GM18517 (cell line): ENCODE data around the gene PBX4.

Experiments used
- ATAC-seq: cut with Tn5 transposase; IDR thresholded peaks from one replicate; pipeline ENCODE4 v1.9.1; 2021; ENCODE audit warnings: mild to moderate bottlenecking, moderate library complexity; ENCODE audit not compliant: unreplicated experiment

The PBX4 gene

GRCh38 chr19:19649580-19649995 is 31.1 kb upstream of the PBX4 start:
- ATAC-seq, result no peak

- ATAC-seq, result no peak
Observed at GRCh38 chr19:19649155-19649554, 30.7 kb upstream of the PBX4 start.

GRCh38 chr19:19647037-19647835 is 28.7 kb upstream of the PBX4 start:
- no peak for ATAC-seq

GRCh38 chr19:19645233-19645870 is 26.9 kb upstream of the PBX4 start:
- no peak for ATAC-seq

- no peak for ATAC-seq
Observed at GRCh38 chr19:19644054-19644388, 25.5 kb upstream of the PBX4 start.

- no peak for ATAC-seq
Observed at GRCh38 chr19:19643158-19644053, 24.9 kb upstream of the PBX4 start, which contains the start of gene GMIP. Gene GMIP (minus strand): TSS chr19:19643657. CDS start chr19:19643529, 128 bp downstream.

GRCh38 chr19:19642506-19643157 is 24.1 kb upstream of the PBX4 start:
- no peak for ATAC-seq

GRCh38 chr19:19637523-19638251 is 19.2 kb upstream of the PBX4 start:
- no peak for ATAC-seq

GRCh38 chr19:19637186-19637522 is 18.7 kb upstream of the PBX4 start:
- ATAC-seq, result no peak

- ATAC-seq, result no peak
Observed at GRCh38 chr19:19636573-19637185, 18.2 kb upstream of the PBX4 start.

- ATAC-seq, result no peak
Observed at GRCh38 chr19:19635313-19635702, 16.8 kb upstream of the PBX4 start.

GRCh38 chr19:19634516-19635312 is 16.2 kb upstream of the PBX4 start:
- ATAC-seq, result no peak

GRCh38 chr19:19633711-19634515 is 15.4 kb upstream of the PBX4 start:
- ATAC-seq, result no peak

GRCh38 chr19:19632661-19633060 is 14.2 kb upstream of the PBX4 start:
- ATAC-seq, result no peak

- ATAC-seq, result no peak
Observed at GRCh38 chr19:19631346-19631745, 12.9 kb upstream of the PBX4 start.

GRCh38 chr19:19630426-19630825 is 11.9 kb upstream of the PBX4 start:
- no peak for ATAC-seq

- ATAC-seq, result no peak
Observed at GRCh38 chr19:19630062-19630414, 11.6 kb upstream of the PBX4 start.

- ATAC-seq, result no peak
Observed at GRCh38 chr19:19628501-19629134, 10.1 kb upstream of the PBX4 start.
